Natural killer cell (primary cell): ENCODE results near the gene TTC39C. TPM values are rescaled to one million over a fixed set of nuclear protein-coding genes. Genes with fewer than 3 reads are reported as not detected.

Experiments
- ATAC-seq, 3 donors: fragments of 150-1000 bp in 2 of 3; fragments of 200-7000 bp in 1 of 3; cut with Tn5 transposase; 1 replicate in 1 of 3; 2 replicates in 2 of 3; pipeline ENCODE4 v1.10.0; 2021; ENCODE audit warnings: mild to moderate bottlenecking in 2 of 3, moderate library complexity in 2 of 3
- DNase-seq, 2 donors: peaks; one replicate each; pipeline versions ENCODE4 v3.0.0 to v3.0.0-alpha.2; 2013 to 2021; ENCODE audit warnings: mixed read lengths in 1 of 2
- H3K27ac ChIP-seq: one replicate; pipeline ENCODE4 v1.5.1; 2013; ENCODE audit warnings: mild to moderate bottlenecking, low read length
- H3K27me3 ChIP-seq: one replicate; pipeline ENCODE4 v1.6.1; 2013; ENCODE audit warnings: low read length; ENCODE audit not compliant: control insufficient read depth, insufficient read depth
- H3K36me3 ChIP-seq: one replicate; pipeline ENCODE4 v1.6.1; 2013; ENCODE audit warnings: low read length; ENCODE audit not compliant: control insufficient read depth, insufficient read depth
- H3K4me1 ChIP-seq: one replicate; pipeline ENCODE4 v1.6.1; 2013; ENCODE audit warnings: low read length; ENCODE audit not compliant: control insufficient read depth, insufficient read depth
- H3K4me3 ChIP-seq: one replicate; pipeline ENCODE4 v1.5.1; 2013; ENCODE audit warnings: low read length
- H3K9me3 ChIP-seq: one replicate; pipeline ENCODE4 v1.6.1; 2013; ENCODE audit warnings: low read length; ENCODE audit not compliant: control insufficient read depth, insufficient read depth
- H3K27ac Mint-ChIP-seq, 2 donors: one replicate each; pipeline ENCODE4 v1.8.0; 2022; ENCODE audit warnings: mild to moderate bottlenecking in 2 of 2, mixed read lengths in 2 of 2, moderate library complexity in 1 of 2
- H3K27me3 Mint-ChIP-seq, 2 donors: one replicate each; pipeline ENCODE4 v1.8.0; 2022; ENCODE audit warnings: low read depth in 2 of 2, mixed read lengths in 2 of 2
- H3K36me3 Mint-ChIP-seq: one replicate; pipeline ENCODE4 v1.8.0; 2022; ENCODE audit warnings: mixed read lengths
- H3K4me1 Mint-ChIP-seq, 2 donors: one replicate each; pipeline ENCODE4 v1.8.0; 2022; ENCODE audit warnings: mixed read lengths in 2 of 2
- H3K4me3 Mint-ChIP-seq: one replicate; pipeline ENCODE4 v1.8.0; 2022; ENCODE audit warnings: mild to moderate bottlenecking, moderate library complexity, mixed read lengths
- H3K9me3 Mint-ChIP-seq, 2 donors: one replicate each; pipeline ENCODE4 v1.8.0; 2022; ENCODE audit warnings: mixed read lengths in 2 of 2
- CTCF ChIP-seq: fragments of 200-600 bp; IDR thresholded peaks from one replicate; pipeline ENCODE4 v1.8.0; 2022; ENCODE audit warnings: antibody characterized with exemption
- WGBS: methylation state at CpG from one replicate; pipeline ENCODE4 v1.1.7; 2013; ENCODE audit warnings: missing lambda C conversion rate; ENCODE audit not compliant: insufficient coverage; 5-methylcytosine and 5-hydroxymethylcytosine counted together
- intact Hi-C: fragments of 100-400 bp; cut with micrococcal nuclease; formaldehyde crosslinking; loops from one replicate; pipeline ENCODE4 v1.14.2; 2022
- total RNA-seq, 4 donors: library from RNA; stranded (reverse); fragments of 120-200 nt in 1 of 4; gene quantifications; one replicate each; pipeline versions ENCODE4 v1.2.3 to v1.2.4, GENCODE V29; 2013 to 2022

TTC39C gene
- total RNA-seq, 3 donors from 2014 or later (not counting 1 experiment from before 2014, with no cell fraction given), result 39.0 to 61.5 (median 44.3) TPM

- 47% methylated on average over 2 of the region's 3 CpGs for WGBS
- Mint-ChIP-seq H3K27me3 (peaks cover 13 to 16% of the 10 kb centered on the region in 2 donors), H3K4me1 (peaks cover 13 to 18% of the 10 kb centered on the region in 2 donors), H3K9me3 (no peaks in the 10 kb centered on the region), H3K4me3 (no peak overlapping the region), H3K27ac (peak overlapping the region; percentile 13 to 27), H3K36me3 (peaks cover 11% of the 10 kb centered on the region)
- no peak for TF ChIP-seq CTCF
- Histone ChIP-seq H3K27ac (no peak overlapping the region), H3K9me3 (no peaks in the 10 kb centered on the region), H3K36me3 (peaks cover 18% of the 10 kb centered on the region), H3K4me3 (no peak overlapping the region), H3K4me1 (peaks cover 16% of the 10 kb centered on the region), H3K27me3 (peaks cover 9% of the 10 kb centered on the region)
- ATAC-seq (no peak), DNase-seq (peak in 1 of 2 donors; percentile 23)
- intact Hi-C loops, result no loop called here
Measured at GRCh38 chr18:24136967-24137373, 122.4 kb downstream of the TTC39C start.

GRCh38 chr18:24138409-24138788 lies 123.8 kb downstream of the TTC39C start:
- H3K27ac ChIP-seq, result no peak overlapping the region
- H3K27ac Mint-ChIP-seq, result peak overlapping the region; percentile 21 to 74
- ATAC-seq, result peak in 1 of 3 donors; percentile 16
- H3K36me3 Mint-ChIP-seq, result peaks cover 7% of the 10 kb centered on the region
- H3K27me3 Mint-ChIP-seq, result peaks cover 16% of the 10 kb centered on the region in 2 donors
- H3K9me3 Mint-ChIP-seq, result no peaks in the 10 kb centered on the region
- intact Hi-C loops, result no loop called here
- H3K4me3 Mint-ChIP-seq, result peak overlapping the region; percentile 91
- peaks cover 16% of the 10 kb centered on the region for H3K4me1 ChIP-seq
- peak in 1 of 2 donors; percentile 19 for DNase-seq
- peaks cover 4% of the 10 kb centered on the region for H3K36me3 ChIP-seq
- no peak for TF ChIP-seq CTCF
- 41% methylated on average over 7 of the region's 7 CpGs for WGBS
- peaks cover 9% of the 10 kb centered on the region for H3K27me3 ChIP-seq
- peak overlapping the region; percentile 43 for H3K4me3 ChIP-seq
- peaks cover 13 to 18% of the 10 kb centered on the region in 2 donors for H3K4me1 Mint-ChIP-seq
- no peaks in the 10 kb centered on the region for H3K9me3 ChIP-seq

- no peak for TF ChIP-seq CTCF
- intact Hi-C loops, result no loop called here
- H3K4me3 Mint-ChIP-seq, result peak within 1 kb of the TSS; percentile 91
- H3K36me3 Mint-ChIP-seq, result peaks cover 3% of the 10 kb centered on the region
- Histone ChIP-seq H3K9me3 (no peaks in the 10 kb centered on the region), H3K36me3 (no peaks in the 10 kb centered on the region), H3K4me3 (peak within 1 kb of the TSS; percentile 43), H3K27me3 (peaks cover 9% of the 10 kb centered on the region), H3K4me1 (peaks cover 16% of the 10 kb centered on the region), H3K27ac (no peak within 1 kb of the TSS)
- peaks cover 13 to 18% of the 10 kb centered on the region in 2 donors for H3K4me1 Mint-ChIP-seq
- peak within 1 kb of the TSS; percentile 21 to 74 for H3K27ac Mint-ChIP-seq
- ATAC-seq (peak; percentile 87 to 98 (median 92)), DNase-seq (peak; percentile 59 to 84)
- no peaks in the 10 kb centered on the region for H3K9me3 Mint-ChIP-seq
- WGBS, result 8% methylated on average over 63 of the region's 63 CpGs
- H3K27me3 Mint-ChIP-seq, result peaks cover 18% of the 10 kb centered on the region in 2 donors
Measured at GRCh38 chr18:24138789-24139616, 124.4 kb downstream of the TTC39C start, which contains the start of gene CABYR. Gene CABYR, plus strand, starts transcription at chr18:24139062. Its CDS starts 4,053 bp downstream, at chr18:24143115.
